WI38 (cell line): Measurements from ENCODE around the gene LPIN2.
A peak's percentile ranks its signal among the peaks of the same experiment; 100 is the strongest.

Source experiments
- H3K4me3 ChIP-seq: 2 replicates; pipeline ENCODE4 v1.5.1; 2011; ENCODE audit warnings: low read depth, mild to moderate bottlenecking, control low read depth, low read length
- TF ChIP-seq, protein P1 (sequence below): IDR thresholded peaks from 2 replicates; pipeline ENCODE4 v1.5.1; 2012; ENCODE audit warnings: low read depth, mild to moderate bottlenecking, control low read depth, low read length

Gene LPIN2

DNA sequence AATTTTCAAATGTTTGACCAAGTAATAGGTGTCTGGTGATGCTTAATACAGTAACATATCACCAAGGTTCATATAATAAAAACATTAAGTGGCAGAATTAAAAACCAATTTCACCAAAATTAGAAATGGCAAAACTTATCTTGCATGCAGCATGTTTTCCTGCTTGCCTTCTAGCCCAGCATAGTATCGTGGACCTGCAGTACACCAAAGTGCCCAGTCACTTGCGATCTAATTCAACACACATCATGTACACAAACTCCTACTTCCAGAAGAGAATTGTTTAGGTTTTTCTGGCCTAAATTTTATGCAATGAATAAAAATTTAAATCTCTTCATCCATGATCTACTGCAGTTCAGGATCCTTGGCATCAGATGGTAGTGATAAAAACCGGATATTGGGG lies 28.9 kb downstream of the LPIN2 start:
- TF ChIP-seq, protein P1, sequence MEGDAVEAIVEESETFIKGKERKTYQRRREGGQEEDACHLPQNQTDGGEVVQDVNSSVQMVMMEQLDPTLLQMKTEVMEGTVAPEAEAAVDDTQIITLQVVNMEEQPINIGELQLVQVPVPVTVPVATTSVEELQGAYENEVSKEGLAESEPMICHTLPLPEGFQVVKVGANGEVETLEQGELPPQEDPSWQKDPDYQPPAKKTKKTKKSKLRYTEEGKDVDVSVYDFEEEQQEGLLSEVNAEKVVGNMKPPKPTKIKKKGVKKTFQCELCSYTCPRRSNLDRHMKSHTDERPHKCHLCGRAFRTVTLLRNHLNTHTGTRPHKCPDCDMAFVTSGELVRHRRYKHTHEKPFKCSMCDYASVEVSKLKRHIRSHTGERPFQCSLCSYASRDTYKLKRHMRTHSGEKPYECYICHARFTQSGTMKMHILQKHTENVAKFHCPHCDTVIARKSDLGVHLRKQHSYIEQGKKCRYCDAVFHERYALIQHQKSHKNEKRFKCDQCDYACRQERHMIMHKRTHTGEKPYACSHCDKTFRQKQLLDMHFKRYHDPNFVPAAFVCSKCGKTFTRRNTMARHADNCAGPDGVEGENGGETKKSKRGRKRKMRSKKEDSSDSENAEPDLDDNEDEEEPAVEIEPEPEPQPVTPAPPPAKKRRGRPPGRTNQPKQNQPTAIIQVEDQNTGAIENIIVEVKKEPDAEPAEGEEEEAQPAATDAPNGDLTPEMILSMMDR, result no peak
- H3K4me3 ChIP-seq, result no peak overlapping the region

DNA sequence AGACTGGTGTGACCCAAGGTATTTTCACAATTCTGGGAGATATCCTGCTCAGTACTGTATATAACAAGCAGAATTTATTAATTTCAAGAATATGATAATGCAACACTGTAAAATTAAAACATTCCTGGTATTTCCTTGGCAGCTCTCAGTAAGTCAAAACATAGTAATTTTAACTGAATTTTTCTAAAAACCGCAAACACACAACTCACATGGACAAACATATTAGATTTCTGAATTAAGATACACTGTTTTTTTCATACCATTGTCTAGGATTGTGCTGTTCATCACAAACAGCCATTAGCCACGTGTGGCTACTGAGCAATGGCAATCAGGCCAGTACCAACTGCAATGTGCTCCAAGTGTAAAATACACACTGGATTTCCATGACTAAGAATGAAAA lies 29.6 kb downstream of the LPIN2 start:
- TF ChIP-seq, protein P1, result no peak

DNA sequence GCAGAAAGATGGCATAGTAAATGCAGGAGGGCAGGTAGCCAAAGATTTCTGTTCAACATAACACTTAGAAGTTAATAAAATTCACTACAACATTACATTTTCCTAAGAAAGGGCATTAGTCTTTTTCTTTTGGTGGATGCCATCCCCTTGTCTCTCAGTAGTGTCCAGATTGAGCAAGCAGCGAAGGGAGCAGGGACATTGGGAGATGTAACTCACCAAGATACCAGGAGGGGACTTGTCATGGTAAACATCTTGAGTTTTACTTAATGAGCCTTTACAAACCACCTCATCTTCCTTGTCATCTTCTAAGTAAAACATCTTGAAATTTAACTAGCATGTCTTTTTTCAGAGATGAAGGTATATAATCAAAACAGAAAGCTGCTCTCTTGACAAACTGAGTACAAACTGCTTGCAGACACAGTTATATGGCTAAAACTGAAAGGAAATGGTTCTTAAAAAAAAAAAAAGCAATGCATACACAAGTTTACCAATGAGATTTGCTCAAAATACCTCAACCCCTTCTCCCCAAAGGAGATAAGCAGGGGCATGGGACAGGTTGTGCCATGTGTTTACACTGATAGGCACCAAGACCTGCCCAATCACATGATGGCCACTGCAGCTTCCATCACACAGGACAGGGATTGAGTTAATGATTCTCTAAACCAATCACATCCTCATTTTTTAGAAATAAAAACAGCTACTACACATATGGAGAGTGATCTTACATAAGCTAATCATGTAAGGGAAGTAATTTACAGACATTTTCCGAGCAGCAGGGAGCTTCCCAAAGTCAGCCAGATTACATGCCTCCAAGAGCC lies 30.3 kb downstream of the LPIN2 start:
- H3K4me3 ChIP-seq, result no peak overlapping the region
- TF ChIP-seq, protein P1, result no peak

More for the DNA sequence above, 29.6 kb downstream of the LPIN2 start:
- H3K4me3 ChIP-seq, result no peak overlapping the region

DNA sequence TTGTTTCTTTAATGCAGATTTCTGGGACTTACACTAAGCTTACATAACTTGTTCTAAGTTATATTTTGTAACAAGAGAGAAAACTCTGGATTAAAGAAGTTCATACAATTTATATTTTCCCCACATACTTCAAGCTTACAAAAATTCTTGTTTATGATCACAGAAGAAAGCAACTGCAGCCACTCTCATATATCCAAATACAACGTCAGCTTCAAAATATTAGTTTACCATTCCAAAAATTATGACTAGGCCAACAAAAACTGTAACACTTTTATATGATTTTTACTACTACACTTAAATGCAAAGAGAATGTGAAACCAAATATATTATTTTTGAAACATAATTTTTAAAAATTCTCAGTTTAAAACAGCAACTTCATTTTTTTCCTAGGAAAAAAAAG lies 30.9 kb downstream of the LPIN2 start:
- TF ChIP-seq, protein P1, result no peak
- peak overlapping the region; percentile 32 for H3K4me3 ChIP-seq

DNA sequence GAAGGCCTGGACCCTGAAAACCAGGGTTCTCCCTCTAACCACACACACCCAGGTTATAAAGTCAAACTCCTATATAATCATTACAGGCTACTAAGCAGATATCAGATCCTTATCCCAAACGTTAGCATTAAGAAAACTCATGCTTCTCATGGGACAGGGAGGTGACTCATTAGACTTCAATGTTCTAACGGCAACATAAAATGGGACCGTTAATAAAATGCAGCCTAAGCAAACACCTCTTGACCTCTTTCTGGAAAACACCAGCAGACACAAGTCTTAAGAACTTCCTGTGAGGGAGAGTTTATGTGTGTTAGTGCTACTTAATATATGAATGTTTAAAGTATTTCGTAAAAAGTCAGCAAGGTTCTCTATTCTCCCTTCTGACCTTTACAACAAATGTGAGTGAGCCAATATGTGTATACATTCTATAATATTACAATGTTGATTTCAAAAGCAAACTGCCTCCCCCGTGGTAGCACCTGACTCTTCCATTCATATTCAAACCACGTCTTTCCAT lies 31.7 kb downstream of the LPIN2 start:
- TF ChIP-seq, protein P1, result no peak
- H3K4me3 ChIP-seq, result peak overlapping the region; percentile 32

DNA sequence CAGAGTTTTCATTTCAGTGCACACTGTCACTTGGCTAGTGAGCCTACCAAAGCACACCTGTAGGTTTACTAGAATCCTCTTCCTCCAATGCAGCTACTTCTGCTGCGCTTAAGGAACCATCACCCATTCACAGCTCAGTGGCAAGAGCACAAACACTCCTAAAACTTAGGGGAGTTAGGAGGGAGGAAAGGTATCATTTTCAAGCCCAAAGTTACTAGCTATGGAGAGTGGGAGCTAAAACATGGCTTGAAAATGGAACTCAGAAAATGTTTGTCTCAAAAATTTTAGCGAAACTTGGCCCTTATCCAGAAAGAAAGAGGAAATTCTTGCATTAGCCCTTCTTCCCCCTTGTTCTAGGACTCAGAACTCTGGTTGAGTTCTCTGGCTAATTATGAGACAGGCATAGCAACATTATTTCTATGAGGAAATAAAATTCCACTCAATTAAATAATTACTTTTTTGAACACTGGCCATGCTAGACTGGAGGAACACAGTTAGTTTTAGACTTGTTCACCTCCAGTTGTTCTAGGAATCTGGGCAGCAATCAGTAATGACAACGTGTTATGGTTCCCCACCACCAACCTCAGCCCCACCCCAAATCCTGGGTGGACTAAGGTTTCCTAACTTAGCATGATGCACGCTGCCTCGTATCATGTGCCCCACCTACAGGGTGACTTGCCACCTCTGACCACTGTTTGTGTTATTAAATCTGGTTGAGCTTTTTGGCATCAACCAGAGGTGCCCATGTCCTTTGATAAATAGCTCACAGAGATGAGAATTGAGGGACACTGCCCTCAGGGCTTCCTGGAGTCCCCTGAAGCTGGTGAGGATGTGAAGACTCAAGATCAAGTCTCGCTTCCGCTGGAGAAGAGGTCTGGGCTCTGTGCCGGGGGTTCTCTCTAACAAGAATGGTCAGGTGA lies 32.8 kb downstream of the LPIN2 start:
- no peak overlapping the region for H3K4me3 ChIP-seq
- TF ChIP-seq, protein P1, result no peak
